ENCODE results near the gene GNB1L.

Gene GNB1L

GRCh38 chr22:19748991-19749664 lies 105.5 kb downstream of the GNB1L start:
- DNase-seq: no peak

- DNase-seq: no peak
Measured at GRCh38 chr22:19748139-19748538, 106.5 kb downstream of the GNB1L start.

- no peak for DNase-seq
Measured at GRCh38 chr22:19747551-19747950, 107.1 kb downstream of the GNB1L start.

GRCh38 chr22:19746726-19747125 lies 107.9 kb downstream of the GNB1L start:
- DNase-seq: no peak

GRCh38 chr22:19745155-19746101 lies 109.2 kb downstream of the GNB1L start:
- DNase-seq: peak; percentile 21

GRCh38 chr22:19744350-19745006 lies 110.2 kb downstream of the GNB1L start:
- no peak for DNase-seq

GRCh38 chr22:19743651-19744050 lies 111.0 kb downstream of the GNB1L start:
- no peak for DNase-seq

- no peak for DNase-seq
Measured at GRCh38 chr22:19743081-19743480, 111.6 kb downstream of the GNB1L start.

GRCh38 chr22:19742160-19743066 lies 112.3 kb downstream of the GNB1L start:
- no peak for DNase-seq

GRCh38 chr22:19741053-19741452 lies 113.6 kb downstream of the GNB1L start:
- no peak for DNase-seq

- DNase-seq: no peak
Measured at GRCh38 chr22:19740586-19740985, 114.1 kb downstream of the GNB1L start.

GRCh38 chr22:19739911-19740449 lies 114.7 kb downstream of the GNB1L start:
- DNase-seq: no peak

GRCh38 chr22:19739448-19739895 lies 115.2 kb downstream of the GNB1L start:
- no peak for DNase-seq

- DNase-seq: no peak
Measured at GRCh38 chr22:19738664-19739447, 115.8 kb downstream of the GNB1L start.

GRCh38 chr22:19737846-19738663 lies 116.6 kb downstream of the GNB1L start:
- no peak for DNase-seq

- no peak for DNase-seq
Measured at GRCh38 chr22:19735665-19736510, 118.8 kb downstream of the GNB1L start.

GRCh38 chr22:19734837-19735382 lies 119.8 kb downstream of the GNB1L start:
- no peak for DNase-seq

GRCh38 chr22:19734163-19734562 lies 120.5 kb downstream of the GNB1L start:
- no peak for DNase-seq

- no peak for DNase-seq
Measured at GRCh38 chr22:19733755-19734154, 120.9 kb downstream of the GNB1L start.

All from fibroblast of skin of back (primary cell).